K562 (cell line): ENCODE results near the gene ABCA7. TPM values are rescaled to one million over a fixed set of nuclear protein-coding genes. Genes with fewer than 3 reads are reported as not detected.
A peak's percentile ranks its signal among the peaks of the same experiment; 100 is the strongest.

Experiments used
- ARNT ChIP-seq, 2 experiments: fragments of 450-650 bp; IDR thresholded peaks; 2 replicates each; pipeline ENCODE4 v1.6.1; 2016; ENCODE audit warnings: mild to moderate bottlenecking in 1 of 2
- BDP1 ChIP-seq: IDR thresholded peaks from 3 replicates; pipeline ENCODE4 v1.6.1; 2011; ENCODE audit not compliant: insufficient read length, insufficient read depth
- BRF1 ChIP-seq: IDR thresholded peaks from 3 replicates; pipeline ENCODE4 v1.6.1; 2011; ENCODE audit warnings: borderline replicate concordance, mild to moderate bottlenecking; ENCODE audit not compliant: insufficient read length; ENCODE audit errors: extremely low read depth
- CBFB ChIP-seq: sonication (generic); formaldehyde crosslinking; IDR thresholded peaks from 2 replicates; pipeline ENCODE4 v1.4.0; 2020; ENCODE audit warnings: mild to moderate bottlenecking, missing genetic modification reagents
- CUX1 ChIP-seq: fragments of 200-800 bp; sonication (Bioruptor generic); IDR thresholded peaks from 2 replicates; pipeline ENCODE4 v1.6.1; 2016; ENCODE audit warnings: missing genetic modification characterization, missing compliant biosample characterization
- FOXP1 ChIP-seq: sonication (generic); formaldehyde crosslinking; IDR thresholded peaks from 2 replicates; pipeline ENCODE4 v1.8.0; 2022; ENCODE audit warnings: mild to moderate bottlenecking, missing genetic modification reagents
- HDAC2 ChIP-seq: fragments of 450-650 bp; IDR thresholded peaks from 2 replicates; pipeline ENCODE4 v1.6.1; 2016; ENCODE audit warnings: mild to moderate bottlenecking
- HOMEZ ChIP-seq: fragments of 250-450 bp; sonication (Bioruptor Pico); IDR thresholded peaks from 2 replicates; pipeline ENCODE4 v1.4.0; 2020; ENCODE audit warnings: mild to moderate bottlenecking, moderate library complexity
- POLR2H ChIP-seq: IDR thresholded peaks from 2 replicates; pipeline ENCODE4 v1.6.1; 2016; ENCODE audit warnings: missing genetic modification characterization, low read depth, mild to moderate bottlenecking, control low read depth, missing compliant biosample characterization, moderate library complexity
- RHOXF2B ChIP-seq: fragments of 250-450 bp; sonication (Bioruptor Pico); conservative IDR thresholded peaks from 2 replicates; pipeline ENCODE4 v1.5.1; 2021
- SAP30 ChIP-seq: fragments of 200-600 bp; sonication (generic); IDR thresholded peaks from 2 replicates; pipeline ENCODE4 v1.6.1; 2012; ENCODE audit warnings: borderline replicate concordance, low read depth, mild to moderate bottlenecking, moderate library complexity, low read length, control low read depth, inconsistent platforms; ENCODE audit not compliant: insufficient read depth, poor library complexity, severe bottlenecking
- SMARCA4 ChIP-seq: fragments of 450-650 bp; IDR thresholded peaks from 2 replicates; pipeline ENCODE4 v1.6.1; 2016
- UBTF ChIP-seq, 2 experiments: IDR thresholded peaks; 2 replicates each; pipeline ENCODE4 v1.6.1; 2012; ENCODE audit warnings: improper control_type of control experiment in 2 of 2, low read depth in 2 of 2, low read length in 2 of 2, borderline replicate concordance in 1 of 2
- ZNF140 ChIP-seq: fragments of 250-450 bp; sonication (Bioruptor Pico); IDR thresholded peaks from 2 replicates; pipeline ENCODE4 v1.8.0; 2021; ENCODE audit warnings: moderate library complexity, mild to moderate bottlenecking, inconsistent platforms
- polyA plus RNA-seq, 8 experiments: library from polyadenylated mRNA; depleted of rRNA in 4 of 8; stranded (reverse) in 5 of 8; unstranded in 3 of 8; fragments of >200 nt; fragmentation: Nextera tagmentation in 2 of 8; fragmentation: Illumina TruSeq in 1 of 8; extraction: Ambion mirVana in 2 of 8; extraction: Trizol in 1 of 8; gene quantifications; 2 replicates each; pipeline versions ENCODE4 v1.2.1 to v1.2.3, GENCODE V29; 2011 to 2014; ENCODE audit warnings: inconsistent platforms in 1 of 8, missing spikeins in 1 of 8
- total RNA-seq, 7 experiments: library from RNA; depleted of rRNA in 6 of 7; stranded (reverse); fragments of >200 nt in 6 of 7; fragmentation: Illumina TruSeq in 2 of 7; extraction: Trizol in 2 of 7; gene quantifications; 2 replicates each; pipeline versions ENCODE4 v1.2.1 to v1.2.3, GENCODE V29; 2011 to 2021; ENCODE audit warnings: low replicate concordance in 1 of 7
- TF ChIP-seq, protein P1 (sequence below): fragments of 450-650 bp; IDR thresholded peaks from 2 replicates; pipeline ENCODE4 v1.6.1; 2016; ENCODE audit warnings: borderline replicate concordance

ABCA7 gene
- total and polyA plus RNA-seq, 9 of the 15 experiments (the other 6 are each of a cell fraction or from before 2014, with no cell fraction given) = 2.3 to 96.1 (median 31.2) TPM

- TF ChIP-seq ZNF140 (CRISPR knock-in tag) = no peak
- TF ChIP-seq POLR2H (tag) = no peak
- TF ChIP-seq CBFB = peak; percentile 27; the same call in 1 of the 2 replicates
- 0 out of 4 replicates have a peak, but pooled peaks of 1 of the 2 experiments have one; percentile 29 for TF ChIP-seq UBTF (IDR thresholded peaks at IDR 0.05; ENCODE audit: borderline replicate concordance in 1 of 2, low read depth in 2 of 2, low read length in 2 of 2)
- TF ChIP-seq, protein P1, sequence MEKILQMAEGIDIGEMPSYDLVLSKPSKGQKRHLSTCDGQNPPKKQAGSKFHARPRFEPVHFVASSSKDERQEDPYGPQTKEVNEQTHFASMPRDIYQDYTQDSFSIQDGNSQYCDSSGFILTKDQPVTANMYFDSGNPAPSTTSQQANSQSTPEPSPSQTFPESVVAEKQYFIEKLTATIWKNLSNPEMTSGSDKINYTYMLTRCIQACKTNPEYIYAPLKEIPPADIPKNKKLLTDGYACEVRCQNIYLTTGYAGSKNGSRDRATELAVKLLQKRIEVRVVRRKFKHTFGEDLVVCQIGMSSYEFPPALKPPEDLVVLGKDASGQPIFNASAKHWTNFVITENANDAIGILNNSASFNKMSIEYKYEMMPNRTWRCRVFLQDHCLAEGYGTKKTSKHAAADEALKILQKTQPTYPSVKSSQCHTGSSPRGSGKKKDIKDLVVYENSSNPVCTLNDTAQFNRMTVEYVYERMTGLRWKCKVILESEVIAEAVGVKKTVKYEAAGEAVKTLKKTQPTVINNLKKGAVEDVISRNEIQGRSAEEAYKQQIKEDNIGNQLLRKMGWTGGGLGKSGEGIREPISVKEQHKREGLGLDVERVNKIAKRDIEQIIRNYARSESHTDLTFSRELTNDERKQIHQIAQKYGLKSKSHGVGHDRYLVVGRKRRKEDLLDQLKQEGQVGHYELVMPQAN = 0 out of 2 replicates have a peak, but pooled peaks have one; percentile 20
- TF ChIP-seq HOMEZ (CRISPR knock-in tag) = no peak
- no peak for TF ChIP-seq BRF1
- TF ChIP-seq CUX1 (CRISPR knock-in tag) = no peak
- 0 out of 2 replicates have a peak, but pooled peaks have one; percentile 8 for TF ChIP-seq FOXP1 (CRISPR knock-in tag)
- peak; percentile 36 for TF ChIP-seq SAP30
- TF ChIP-seq RHOXF2B = no peak
- no peak for TF ChIP-seq SMARCA4
- no peak for TF ChIP-seq HDAC2
- no peak for TF ChIP-seq BDP1
- no peak for TF ChIP-seq ARNT (IDR thresholded peaks at IDR 0.05)
Observed at GRCh38 chr19:1019980-1020867, 19.7 kb upstream of the ABCA7 start (continued).
